Stimulated activated memory B cell treated with anti-CD40 and anti-IgM and Interleukin-4, amounts not matched to agents 10 μg/mL and 1 μg/mL and 100 μg/mL, for 72 hours (primary cell): ENCODE results near the gene MYOF.
"Not testable (repeated sequence)": the region's sequence is repeated elsewhere in the genome, so short reads cannot be mapped to it uniquely, and the experiment has no call there.

Source experiments
- ATAC-seq: fragments of 150-1000 bp; cut with Tn5 transposase; 2 replicates; pipeline ENCODE4 v1.10.0; 2021
- H3K27ac Mint-ChIP-seq: one replicate; pipeline ENCODE4 v1.8.0; 2022; ENCODE audit warnings: mild to moderate bottlenecking, mixed read lengths
- H3K27me3 Mint-ChIP-seq: one replicate; pipeline ENCODE4 v1.8.0; 2022; ENCODE audit warnings: mixed read lengths
- H3K36me3 Mint-ChIP-seq: one replicate; pipeline ENCODE4 v1.8.0; 2022; ENCODE audit warnings: mixed read lengths
- H3K4me1 Mint-ChIP-seq: one replicate; pipeline ENCODE4 v1.8.0; 2022; ENCODE audit warnings: mixed read lengths
- H3K4me3 Mint-ChIP-seq: one replicate; pipeline ENCODE4 v1.8.0; 2022; ENCODE audit warnings: mild to moderate bottlenecking, moderate library complexity, mixed read lengths
- H3K9me3 Mint-ChIP-seq: one replicate; pipeline ENCODE4 v1.8.0; 2022; ENCODE audit warnings: mixed read lengths

The MYOF gene

GRCh38 chr10:93431361-93431760 lies 50.8 kb downstream of the MYOF start:
- H3K4me1 Mint-ChIP-seq: peaks cover 10% of the 10 kb centered on the region
- no peak for ATAC-seq
- H3K4me3 Mint-ChIP-seq: no peak overlapping the region
- H3K36me3 Mint-ChIP-seq: no peaks in the 10 kb centered on the region
- H3K27me3 Mint-ChIP-seq: no peaks in the 10 kb centered on the region
- H3K27ac Mint-ChIP-seq: no peak overlapping the region
- H3K9me3 Mint-ChIP-seq: peaks cover 6% of the 10 kb centered on the region

GRCh38 chr10:93425861-93426260 lies 56.3 kb downstream of the MYOF start:
- peak overlapping the region; percentile 13 for H3K27ac Mint-ChIP-seq
- H3K4me1 Mint-ChIP-seq: peaks cover 10% of the 10 kb centered on the region
- H3K27me3 Mint-ChIP-seq: no peaks in the 10 kb centered on the region
- no peak for ATAC-seq
- no peaks in the 10 kb centered on the region for H3K36me3 Mint-ChIP-seq
- no peak overlapping the region for H3K4me3 Mint-ChIP-seq
- peaks cover 6% of the 10 kb centered on the region for H3K9me3 Mint-ChIP-seq

GRCh38 chr10:93422118-93422517 lies 60.0 kb downstream of the MYOF start:
- no peak overlapping the region for H3K27ac Mint-ChIP-seq
- no peaks in the 10 kb centered on the region for H3K36me3 Mint-ChIP-seq
- H3K4me3 Mint-ChIP-seq: no peak overlapping the region
- peaks cover 2% of the 10 kb centered on the region for H3K4me1 Mint-ChIP-seq
- no peaks in the 10 kb centered on the region for H3K9me3 Mint-ChIP-seq
- H3K27me3 Mint-ChIP-seq: no peaks in the 10 kb centered on the region
- no peak for ATAC-seq

DNA sequence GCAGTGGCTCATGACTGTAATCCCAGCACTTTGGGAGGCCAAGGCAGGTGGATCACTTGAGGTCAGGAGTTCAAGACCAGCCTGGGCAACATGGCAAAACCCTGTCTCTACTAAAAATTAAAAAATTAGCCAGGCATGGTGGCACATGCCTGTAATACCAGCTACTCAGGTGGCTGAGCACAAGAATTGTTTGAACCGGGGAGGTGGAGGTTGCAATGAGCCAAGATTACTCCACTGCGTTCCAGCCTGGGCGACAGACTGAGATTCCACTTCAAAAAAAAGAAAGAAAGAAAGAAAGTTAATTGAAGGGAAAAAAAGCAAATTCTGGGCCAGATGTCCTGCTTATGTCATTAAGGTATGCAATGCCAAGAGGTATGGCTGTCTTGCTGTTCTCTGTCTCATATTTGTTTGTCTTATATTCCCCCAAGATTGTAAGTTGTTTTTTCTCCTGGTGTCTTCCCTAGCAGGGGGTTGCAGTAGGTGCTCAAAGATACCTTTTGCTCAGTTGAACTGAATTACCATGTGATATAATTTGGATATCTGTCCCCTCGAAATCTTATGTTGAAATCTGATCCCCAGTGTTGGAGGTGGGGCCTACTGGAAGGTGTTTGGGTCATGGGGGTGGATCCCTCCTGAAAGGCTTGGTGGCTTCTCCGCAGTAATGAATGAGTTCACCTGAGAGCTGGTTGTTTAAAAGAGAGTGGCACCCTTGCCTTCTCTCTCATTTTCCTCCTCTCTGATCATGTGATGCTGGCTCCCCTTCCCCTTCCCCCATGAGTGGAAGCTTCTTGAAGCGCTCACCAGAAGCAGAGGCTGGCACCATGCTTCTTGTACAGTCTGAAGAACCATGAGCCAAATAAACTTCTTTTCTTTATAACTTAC lies 60.9 kb downstream of the MYOF start:
- Mint-ChIP-seq H3K4me3 (no peak overlapping the region), H3K4me1 (no peaks in the 10 kb centered on the region), H3K36me3 (no peaks in the 10 kb centered on the region), H3K9me3 (no peaks in the 10 kb centered on the region), H3K27me3 (no peaks in the 10 kb centered on the region), H3K27ac (no peak overlapping the region)
- no peak for ATAC-seq

DNA sequence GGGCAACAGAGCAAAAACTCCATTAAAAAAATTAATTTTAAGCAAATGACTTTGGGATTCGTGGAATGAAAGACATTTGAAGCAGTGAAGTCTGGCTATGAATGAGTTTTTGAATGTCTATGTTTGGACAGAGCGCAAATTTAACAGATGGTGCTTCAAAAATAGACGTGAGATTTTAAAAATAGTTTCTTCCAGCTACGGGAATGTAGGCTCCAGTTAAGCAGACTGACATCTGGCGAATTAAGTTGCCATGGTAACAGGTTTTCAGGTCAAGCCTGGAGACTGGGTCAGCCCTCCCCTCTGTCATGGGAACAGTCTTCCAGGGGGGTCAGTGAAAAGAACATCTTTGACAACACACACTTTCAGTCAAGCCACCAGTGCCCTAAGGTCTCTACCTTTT lies 62.0 kb downstream of the MYOF start:
- Mint-ChIP-seq H3K36me3 (no peaks in the 10 kb centered on the region), H3K27ac (no peak overlapping the region), H3K27me3 (no peaks in the 10 kb centered on the region), H3K4me3 (no peak overlapping the region), H3K9me3 (no peaks in the 10 kb centered on the region), H3K4me1 (no peaks in the 10 kb centered on the region)
- ATAC-seq: no peak

DNA sequence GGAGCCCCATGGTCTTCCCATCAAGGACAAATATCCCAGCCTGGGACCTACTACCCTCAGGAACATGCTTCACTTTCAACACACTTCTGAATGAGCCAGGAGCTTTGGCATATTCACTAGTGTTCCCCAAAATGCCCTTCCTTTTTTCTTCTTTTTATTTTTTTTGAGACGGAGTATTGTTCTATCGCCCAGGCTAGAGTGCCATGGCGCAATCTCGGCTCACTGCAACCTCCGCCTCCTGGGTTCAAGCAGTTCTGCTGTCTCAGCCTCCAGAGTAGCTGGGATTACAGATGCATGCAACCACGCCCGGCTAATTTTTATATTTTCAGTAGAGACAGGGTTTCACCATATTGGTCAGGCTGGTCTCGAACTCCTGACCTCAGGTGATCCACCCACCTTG lies 63.1 kb downstream of the MYOF start:
- not testable (repeated sequence) for H3K36me3 Mint-ChIP-seq, H3K27ac Mint-ChIP-seq, H3K9me3 Mint-ChIP-seq, H3K27me3 Mint-ChIP-seq, H3K4me3 Mint-ChIP-seq, ATAC-seq, H3K4me1 Mint-ChIP-seq

- Mint-ChIP-seq H3K9me3 (no peaks in the 10 kb centered on the region), H3K36me3 (no peaks in the 10 kb centered on the region), H3K4me3 (no peak overlapping the region), H3K4me1 (peaks cover 5% of the 10 kb centered on the region), H3K27ac (no peak overlapping the region), H3K27me3 (no peaks in the 10 kb centered on the region)
- no peak for ATAC-seq
These were observed 64.2 kb downstream of the MYOF start for GRCh38 chr10:93417921-93418320.

DNA sequence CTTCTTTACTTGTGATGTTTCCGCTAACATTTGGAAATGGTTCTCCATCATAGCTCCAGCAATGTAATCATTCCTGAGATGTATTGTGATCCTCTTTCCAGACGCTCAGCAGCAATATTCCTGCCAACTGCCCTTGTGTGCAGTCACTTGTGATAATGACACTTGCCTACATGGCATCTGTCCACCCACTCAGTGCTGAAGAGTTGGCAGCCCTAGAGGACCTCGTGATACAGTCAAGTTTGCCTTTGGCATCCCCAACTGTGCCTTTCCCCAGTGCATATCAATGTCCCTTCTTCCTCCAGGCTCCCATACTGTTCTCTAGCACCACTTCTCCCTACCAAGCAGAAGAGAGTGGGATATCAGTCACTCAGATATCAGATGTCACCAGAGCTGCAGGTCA lies 64.9 kb downstream of the MYOF start:
- no peaks in the 10 kb centered on the region for H3K27me3 Mint-ChIP-seq
- peaks cover 12% of the 10 kb centered on the region for H3K4me1 Mint-ChIP-seq
- no peak overlapping the region for H3K4me3 Mint-ChIP-seq
- H3K9me3 Mint-ChIP-seq: no peaks in the 10 kb centered on the region
- no peak for ATAC-seq
- H3K27ac Mint-ChIP-seq: no peak overlapping the region
- H3K36me3 Mint-ChIP-seq: no peaks in the 10 kb centered on the region

- H3K4me1 Mint-ChIP-seq: peaks cover 14% of the 10 kb centered on the region
- no peak overlapping the region for H3K4me3 Mint-ChIP-seq
- H3K27me3 Mint-ChIP-seq: no peaks in the 10 kb centered on the region
- no peak for ATAC-seq
- no peaks in the 10 kb centered on the region for H3K9me3 Mint-ChIP-seq
- no peak overlapping the region for H3K27ac Mint-ChIP-seq
- no peaks in the 10 kb centered on the region for H3K36me3 Mint-ChIP-seq
These were observed 65.3 kb downstream of the MYOF start for GRCh38 chr10:93416824-93417223.

DNA sequence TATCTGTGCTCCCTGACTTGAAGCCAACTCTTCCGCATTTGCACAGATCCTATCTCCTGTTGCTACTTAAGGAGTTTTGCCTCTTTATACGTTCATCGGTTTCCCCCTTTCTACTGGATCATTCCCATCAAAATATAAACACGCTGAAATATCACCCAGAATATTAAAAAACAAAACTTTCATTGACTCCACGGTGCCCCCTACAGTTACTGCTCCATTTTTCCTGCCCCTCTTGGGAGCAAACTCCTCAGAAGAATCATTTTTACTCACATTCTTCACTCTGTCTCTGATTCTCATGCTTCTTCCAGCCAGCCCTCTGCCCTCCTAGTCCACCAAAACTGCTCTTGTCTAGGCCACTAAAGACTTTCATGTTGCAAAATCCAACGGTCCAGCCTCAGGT lies 66.4 kb downstream of the MYOF start:
- H3K9me3 Mint-ChIP-seq: no peaks in the 10 kb centered on the region
- no peak for ATAC-seq
- no peak overlapping the region for H3K4me3 Mint-ChIP-seq
- no peaks in the 10 kb centered on the region for H3K36me3 Mint-ChIP-seq
- no peak overlapping the region for H3K27ac Mint-ChIP-seq
- H3K4me1 Mint-ChIP-seq: peaks cover 14% of the 10 kb centered on the region
- no peaks in the 10 kb centered on the region for H3K27me3 Mint-ChIP-seq

DNA sequence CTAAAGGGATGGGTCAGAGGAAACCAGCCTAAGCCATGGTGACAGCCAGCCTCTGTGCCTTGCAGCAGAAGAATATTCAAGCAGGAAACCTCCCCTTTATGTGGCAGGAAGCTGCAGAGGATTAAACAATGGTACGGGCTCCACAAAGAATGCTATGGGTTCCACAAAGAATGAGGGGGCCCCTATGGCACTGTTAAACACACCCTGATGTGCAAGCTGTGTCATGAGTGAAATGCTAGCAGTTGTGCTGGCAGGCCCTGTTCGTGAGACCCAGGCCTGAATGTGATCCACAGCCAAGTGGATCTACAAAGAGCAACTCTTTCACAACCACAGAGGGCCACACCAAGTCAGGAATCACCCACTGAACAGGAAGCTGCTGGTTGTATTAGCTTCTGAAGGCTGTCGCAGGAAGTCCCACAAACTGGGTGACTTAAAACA lies 68.9 kb downstream of the MYOF start:
- Mint-ChIP-seq H3K27ac (peak overlapping the region; percentile 34), H3K9me3 (no peaks in the 10 kb centered on the region)

GRCh38 chr10:93412801-93413200 lies 69.3 kb downstream of the MYOF start:
- Mint-ChIP-seq H3K27ac (peak overlapping the region; percentile 34), H3K4me3 (no peak overlapping the region), H3K4me1 (peaks cover 14% of the 10 kb centered on the region), H3K36me3 (no peaks in the 10 kb centered on the region), H3K9me3 (no peaks in the 10 kb centered on the region), H3K27me3 (no peaks in the 10 kb centered on the region)
- no peak for ATAC-seq

More for the DNA sequence above, 68.9 kb downstream of the MYOF start:
- Mint-ChIP-seq H3K27me3 (no peaks in the 10 kb centered on the region), H3K36me3 (no peaks in the 10 kb centered on the region), H3K4me1 (peaks cover 14% of the 10 kb centered on the region), H3K4me3 (no peak overlapping the region)
- no peak for ATAC-seq

GRCh38 chr10:93410697-93411348 lies 71.3 kb downstream of the MYOF start:
- Mint-ChIP-seq H3K4me1 (peaks cover 14% of the 10 kb centered on the region), H3K27me3 (peaks cover 9% of the 10 kb centered on the region), H3K9me3 (no peaks in the 10 kb centered on the region), H3K4me3 (no peak overlapping the region), H3K27ac (no peak overlapping the region), H3K36me3 (no peaks in the 10 kb centered on the region)
- ATAC-seq: no peak

- no peaks in the 10 kb centered on the region for H3K9me3 Mint-ChIP-seq
- no peaks in the 10 kb centered on the region for H3K36me3 Mint-ChIP-seq
- no peak overlapping the region for H3K4me3 Mint-ChIP-seq
- peaks cover 14% of the 10 kb centered on the region for H3K4me1 Mint-ChIP-seq
- H3K27me3 Mint-ChIP-seq: peaks cover 9% of the 10 kb centered on the region
- no peak for ATAC-seq
- no peak overlapping the region for H3K27ac Mint-ChIP-seq
These were observed 73.4 kb downstream of the MYOF start for GRCh38 chr10:93408783-93409182.

GRCh38 chr10:93406364-93407145 lies 75.6 kb downstream of the MYOF start:
- no peak for ATAC-seq
- Mint-ChIP-seq H3K27ac (no peak overlapping the region), H3K4me3 (no peak overlapping the region), H3K27me3 (peaks cover 9% of the 10 kb centered on the region), H3K9me3 (no peaks in the 10 kb centered on the region), H3K36me3 (no peaks in the 10 kb centered on the region), H3K4me1 (no peaks in the 10 kb centered on the region)
